Left lobe of liver (tissue), 2 donors: Measurements from ENCODE around the gene BRMS1. TPM values are rescaled to one million over a fixed set of nuclear protein-coding genes. Genes with fewer than 3 reads are reported as not detected.
"Not testable (repeated sequence)": the region's sequence is repeated elsewhere in the genome, so short reads cannot be mapped to it uniquely, and the experiment has no call there.

Experiments used
- ATAC-seq: fragments of 200-7000 bp; cut with Tn5 transposase; one replicate; pipeline ENCODE4 v1.9.1; 2020; ENCODE audit warnings: mild to moderate bottlenecking, moderate library complexity
- DNase-seq: peaks from one replicate; pipeline ENCODE4 v3.0.0-alpha.2; 2020; ENCODE audit warnings: low spot score
- total RNA-seq: library from RNA; stranded (reverse); gene quantifications from one replicate; pipeline ENCODE4 v1.2.1, GENCODE V29; 2021
- donor health status: DM: no; HTN: no; CAD: no; lungs with moderate emphysema.
- donor health status: DM: no; HTN: yes; CAD: no.

The BRMS1 gene
- total RNA-seq, 1 donor from 2014 or later = 11.2 TPM

- peak; percentile 98 for DNase-seq
- ATAC-seq = peak; percentile 82
Observed at GRCh38 chr11:66312549-66313320, 32.2 kb downstream of the BRMS1 start.

- ATAC-seq = peak; percentile 84
- DNase-seq = peak; percentile 96
Observed at GRCh38 chr11:66311965-66312548, 32.8 kb downstream of the BRMS1 start.

- ATAC-seq = no peak
- DNase-seq = no peak
Observed at GRCh38 chr11:66311470-66311964, 33.4 kb downstream of the BRMS1 start.

- not testable (repeated sequence) for ATAC-seq, DNase-seq
Observed at GRCh38 chr11:66310803-66311440, 34.0 kb downstream of the BRMS1 start.

GRCh38 chr11:66310324-66310723, 34.6 kb downstream of the BRMS1 start:
- no peak for ATAC-seq
- no peak for DNase-seq

- ATAC-seq = no peak
- no peak for DNase-seq
Observed at GRCh38 chr11:66309475-66309874, 35.4 kb downstream of the BRMS1 start.

- ATAC-seq (no peak), DNase-seq (no peak)
Observed at GRCh38 chr11:66302656-66303055, 42.2 kb downstream of the BRMS1 start.

GRCh38 chr11:66299186-66299585, 45.7 kb downstream of the BRMS1 start:
- ATAC-seq (peak; percentile 19), DNase-seq (no peak)

- DNase-seq (no peak), ATAC-seq (no peak)
Observed at GRCh38 chr11:66297610-66298009, 47.3 kb downstream of the BRMS1 start.

- DNase-seq (no peak), ATAC-seq (no peak)
Observed at GRCh38 chr11:66294626-66295620, 50.0 kb downstream of the BRMS1 start.

- DNase-seq = no peak
- no peak for ATAC-seq
Observed at GRCh38 chr11:66293777-66294625, 50.9 kb downstream of the BRMS1 start.

- DNase-seq = no peak
- no peak for ATAC-seq
Observed at GRCh38 chr11:66293352-66293751, 51.6 kb downstream of the BRMS1 start.

- ATAC-seq (no peak), DNase-seq (no peak)
Observed at GRCh38 chr11:66292543-66293332, 52.2 kb downstream of the BRMS1 start.

GRCh38 chr11:66291706-66292542, 53.0 kb downstream of the BRMS1 start, which contains the start of gene TMEM151A:
Gene TMEM151A, plus strand, starts transcription at chr11:66291894. Its CDS starts 120 bp downstream, at chr11:66292014.
- ATAC-seq = peak; percentile 8
- no peak for DNase-seq

GRCh38 chr11:66291303-66291705, 53.6 kb downstream of the BRMS1 start:
- ATAC-seq (no peak), DNase-seq (no peak)

- no peak for ATAC-seq
- no peak for DNase-seq
Observed at GRCh38 chr11:66290330-66290621, 54.6 kb downstream of the BRMS1 start.

- DNase-seq = no peak
Observed at GRCh38 chr11:66289548-66290329, 55.2 kb downstream of the BRMS1 start.

More at GRCh38 chr11:66289548-66290329, 55.2 kb downstream of the BRMS1 start:
- peak; percentile 44 for ATAC-seq
